Measurements from ENCODE around the gene LTO1. TPM values are rescaled to one million over a fixed set of nuclear protein-coding genes. Genes with fewer than 3 reads are reported as not detected.

LTO1 gene
- total and polyA plus RNA-seq, 10 of the 15 experiments (the other 5 are each of a cell fraction or from before 2014, with no cell fraction given), result 2.6 to 27.5 (median 14.4) TPM

DNA sequence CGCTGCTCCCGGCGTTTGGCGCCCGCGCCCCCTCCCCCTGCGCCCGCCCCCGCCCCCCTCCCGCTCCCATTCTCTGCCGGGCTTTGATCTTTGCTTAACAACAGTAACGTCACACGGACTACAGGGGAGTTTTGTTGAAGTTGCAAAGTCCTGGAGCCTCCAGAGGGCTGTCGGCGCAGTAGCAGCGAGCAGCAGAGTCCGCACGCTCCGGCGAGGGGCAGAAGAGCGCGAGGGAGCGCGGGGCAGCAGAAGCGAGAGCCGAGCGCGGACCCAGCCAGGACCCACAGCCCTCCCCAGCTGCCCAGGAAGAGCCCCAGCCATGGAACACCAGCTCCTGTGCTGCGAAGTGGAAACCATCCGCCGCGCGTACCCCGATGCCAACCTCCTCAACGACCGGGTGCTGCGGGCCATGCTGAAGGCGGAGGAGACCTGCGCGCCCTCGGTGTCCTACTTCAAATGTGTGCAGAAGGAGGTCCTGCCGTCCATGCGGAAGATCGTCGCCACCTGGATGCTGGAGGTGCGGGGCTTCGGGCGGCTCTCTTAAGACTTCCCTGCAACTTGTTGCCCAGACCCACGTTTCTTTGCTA is 34.1 kb downstream of the LTO1 start, which contains the start of gene CCND1 (continued):
- TF ChIP-seq, protein P1, sequence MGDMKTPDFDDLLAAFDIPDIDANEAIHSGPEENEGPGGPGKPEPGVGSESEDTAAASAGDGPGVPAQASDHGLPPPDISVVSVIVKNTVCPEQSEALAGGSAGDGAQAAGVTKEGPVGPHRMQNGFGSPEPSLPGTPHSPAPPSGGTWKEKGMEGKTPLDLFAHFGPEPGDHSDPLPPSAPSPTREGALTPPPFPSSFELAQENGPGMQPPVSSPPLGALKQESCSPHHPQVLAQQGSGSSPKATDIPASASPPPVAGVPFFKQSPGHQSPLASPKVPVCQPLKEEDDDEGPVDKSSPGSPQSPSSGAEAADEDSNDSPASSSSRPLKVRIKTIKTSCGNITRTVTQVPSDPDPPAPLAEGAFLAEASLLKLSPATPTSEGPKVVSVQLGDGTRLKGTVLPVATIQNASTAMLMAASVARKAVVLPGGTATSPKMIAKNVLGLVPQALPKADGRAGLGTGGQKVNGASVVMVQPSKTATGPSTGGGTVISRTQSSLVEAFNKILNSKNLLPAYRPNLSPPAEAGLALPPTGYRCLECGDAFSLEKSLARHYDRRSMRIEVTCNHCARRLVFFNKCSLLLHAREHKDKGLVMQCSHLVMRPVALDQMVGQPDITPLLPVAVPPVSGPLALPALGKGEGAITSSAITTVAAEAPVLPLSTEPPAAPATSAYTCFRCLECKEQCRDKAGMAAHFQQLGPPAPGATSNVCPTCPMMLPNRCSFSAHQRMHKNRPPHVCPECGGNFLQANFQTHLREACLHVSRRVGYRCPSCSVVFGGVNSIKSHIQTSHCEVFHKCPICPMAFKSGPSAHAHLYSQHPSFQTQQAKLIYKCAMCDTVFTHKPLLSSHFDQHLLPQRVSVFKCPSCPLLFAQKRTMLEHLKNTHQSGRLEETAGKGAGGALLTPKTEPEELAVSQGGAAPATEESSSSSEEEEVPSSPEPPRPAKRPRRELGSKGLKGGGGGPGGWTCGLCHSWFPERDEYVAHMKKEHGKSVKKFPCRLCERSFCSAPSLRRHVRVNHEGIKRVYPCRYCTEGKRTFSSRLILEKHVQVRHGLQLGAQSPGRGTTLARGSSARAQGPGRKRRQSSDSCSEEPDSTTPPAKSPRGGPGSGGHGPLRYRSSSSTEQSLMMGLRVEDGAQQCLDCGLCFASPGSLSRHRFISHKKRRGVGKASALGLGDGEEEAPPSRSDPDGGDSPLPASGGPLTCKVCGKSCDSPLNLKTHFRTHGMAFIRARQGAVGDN (IDR thresholded peaks at IDR 0.05), result no peak
- no peak for TF ChIP-seq KDM1A (IDR thresholded peaks at IDR 0.05; ENCODE audit: borderline replicate concordance)
- TF ChIP-seq SREBF1 (IDR thresholded peaks at IDR 0.05; ENCODE audit: low read length), result no peak
- TF ChIP-seq RFX5 (IDR thresholded peaks at IDR 0.05; ENCODE audit: low read depth, low read length), result peak; percentile 93
- TF ChIP-seq, protein P2, sequence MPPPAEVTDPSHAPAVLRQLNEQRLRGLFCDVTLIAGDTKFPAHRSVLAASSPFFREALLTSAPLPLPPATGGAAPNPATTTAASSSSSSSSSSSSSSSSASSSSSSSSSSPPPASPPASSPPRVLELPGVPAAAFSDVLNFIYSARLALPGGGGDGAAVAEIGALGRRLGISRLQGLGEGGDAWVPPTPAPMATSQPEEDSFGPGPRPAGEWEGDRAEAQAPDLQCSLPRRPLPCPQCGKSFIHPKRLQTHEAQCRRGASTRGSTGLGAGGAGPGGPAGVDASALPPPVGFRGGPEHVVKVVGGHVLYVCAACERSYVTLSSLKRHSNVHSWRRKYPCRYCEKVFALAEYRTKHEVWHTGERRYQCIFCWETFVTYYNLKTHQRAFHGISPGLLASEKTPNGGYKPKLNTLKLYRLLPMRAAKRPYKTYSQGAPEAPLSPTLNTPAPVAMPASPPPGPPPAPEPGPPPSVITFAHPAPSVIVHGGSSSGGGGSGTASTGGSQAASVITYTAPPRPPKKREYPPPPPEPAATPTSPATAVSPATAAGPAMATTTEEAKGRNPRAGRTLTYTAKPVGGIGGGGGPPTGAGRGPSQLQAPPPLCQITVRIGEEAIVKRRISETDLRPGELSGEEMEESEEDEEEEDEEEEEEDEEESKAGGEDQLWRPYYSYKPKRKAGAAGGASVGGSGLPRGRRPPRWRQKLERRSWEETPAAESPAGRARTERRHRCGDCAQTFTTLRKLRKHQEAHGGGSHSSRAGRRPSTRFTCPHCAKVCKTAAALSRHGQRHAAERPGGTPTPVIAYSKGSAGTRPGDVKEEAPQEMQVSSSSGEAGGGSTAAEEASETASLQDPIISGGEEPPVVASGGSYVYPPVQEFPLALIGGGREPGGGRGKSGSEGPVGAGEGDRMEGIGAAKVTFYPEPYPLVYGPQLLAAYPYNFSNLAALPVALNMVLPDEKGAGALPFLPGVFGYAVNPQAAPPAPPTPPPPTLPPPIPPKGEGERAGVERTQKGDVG (CRISPR knock-in tag; IDR thresholded peaks at IDR 0.05), result no peak
- no peak for TF ChIP-seq TAF1 (IDR thresholded peaks at IDR 0.05; ENCODE audit: borderline replicate concordance, low read depth, low read length)
- TF ChIP-seq KLF5 (IDR thresholded peaks at IDR 0.05; ENCODE audit: partially characterized antibody), result no peak
